ENCODE results near the gene GNLY.

The GNLY gene

DNA sequence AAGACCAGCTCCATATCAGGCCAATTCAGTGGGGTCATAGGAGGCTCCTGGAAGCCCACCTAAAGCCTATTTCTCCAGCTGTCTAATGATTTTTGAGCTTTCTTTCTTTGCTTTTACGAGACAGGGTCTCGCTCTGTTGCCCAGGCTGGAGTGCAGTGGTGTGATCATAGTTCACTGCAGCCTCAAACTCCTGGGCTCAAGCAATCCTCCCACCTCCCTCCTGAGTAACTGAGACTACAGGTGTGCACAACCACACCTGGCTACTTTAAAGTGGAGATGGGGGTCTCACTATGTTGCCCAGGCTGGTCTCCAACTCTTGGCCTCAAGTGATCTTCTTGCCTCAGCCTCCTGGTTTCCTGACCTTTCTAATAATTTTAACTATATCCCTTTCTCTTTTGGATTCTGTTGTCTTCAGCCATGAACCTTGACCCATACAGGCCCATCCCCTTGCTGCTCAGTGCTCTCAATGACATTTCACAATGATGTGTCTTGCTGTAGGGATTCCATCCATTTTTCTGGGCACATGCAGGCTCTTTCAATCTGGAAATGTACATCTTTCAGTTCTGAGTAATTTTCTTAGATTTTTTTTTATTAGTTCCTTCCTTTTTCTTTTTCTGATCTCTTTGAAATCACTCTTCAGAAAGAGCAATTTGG is 29.7 kb downstream of the GNLY start:
- no peak for FAIRE-seq
- no peak for DNase-seq (ENCODE audit: low spot score)

DNA sequence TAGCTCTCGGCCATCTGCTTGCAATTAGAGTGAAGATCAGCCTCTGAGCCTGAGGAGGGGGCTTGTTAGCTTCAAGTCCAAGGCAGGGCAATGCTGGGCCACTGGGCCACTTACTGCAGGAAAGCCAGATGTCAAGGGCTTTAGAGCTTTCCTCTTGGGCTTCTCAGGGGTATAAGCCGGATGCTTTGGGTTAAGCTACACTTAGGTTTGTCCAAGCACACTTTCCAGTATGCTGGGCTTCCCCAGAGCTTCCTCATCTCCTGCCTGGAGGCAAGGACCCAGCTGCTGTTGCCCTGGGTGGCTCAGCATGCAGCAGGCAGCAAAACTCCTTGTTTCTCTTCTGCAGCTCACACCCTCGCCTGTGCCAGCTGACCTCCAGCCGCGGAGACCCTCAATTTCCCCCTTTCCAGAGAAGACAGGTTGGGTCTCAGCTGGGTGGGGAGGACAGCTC is 30.6 kb downstream of the GNLY start:
- DNase-seq (ENCODE audit: low spot score) (no peak), FAIRE-seq (no peak)

DNA sequence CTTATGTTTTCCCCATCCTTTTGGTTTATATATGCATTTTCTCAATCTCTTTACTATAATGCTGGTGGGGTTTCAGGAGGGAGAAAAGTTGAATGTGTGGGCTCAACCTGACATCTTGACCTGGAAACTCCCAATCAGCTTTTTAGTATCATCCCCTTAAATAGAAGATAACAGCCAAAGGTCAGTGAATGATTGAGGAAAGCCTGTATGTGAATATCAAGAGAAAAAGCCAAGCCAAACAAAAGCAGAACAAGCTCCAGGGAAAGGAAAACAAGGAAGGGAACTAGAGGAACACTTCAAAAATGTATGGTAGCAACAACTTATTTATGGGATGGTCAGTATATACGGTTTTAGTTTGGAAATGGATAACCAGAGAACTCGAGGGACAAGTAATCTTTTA is 31.3 kb downstream of the GNLY start:
- FAIRE-seq: no peak

DNA sequence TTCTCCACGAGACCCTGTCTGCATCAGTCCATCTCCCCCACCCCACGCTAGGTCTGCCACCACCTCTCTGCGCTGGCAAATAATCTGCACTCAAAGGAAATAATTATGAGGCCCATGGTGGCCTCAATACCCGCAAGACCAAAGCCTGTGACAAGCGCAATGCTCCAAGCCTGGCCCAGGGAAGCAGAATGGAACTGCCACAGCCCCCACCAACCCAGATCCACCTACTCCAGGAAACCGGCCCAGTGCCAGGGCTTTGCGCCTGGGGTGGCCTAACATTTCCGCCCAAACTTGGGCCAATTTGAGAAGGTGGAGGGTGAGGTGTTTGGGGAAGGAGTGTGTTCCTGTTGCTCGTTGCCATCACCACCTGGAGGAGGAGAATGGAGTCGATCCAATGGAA is 33.6 kb downstream of the GNLY start:
- DNase-seq (ENCODE audit: low spot score): no peak
- no peak for FAIRE-seq

More for the DNA sequence above, 31.3 kb downstream of the GNLY start:
- DNase-seq (ENCODE audit: low spot score): no peak

DNA sequence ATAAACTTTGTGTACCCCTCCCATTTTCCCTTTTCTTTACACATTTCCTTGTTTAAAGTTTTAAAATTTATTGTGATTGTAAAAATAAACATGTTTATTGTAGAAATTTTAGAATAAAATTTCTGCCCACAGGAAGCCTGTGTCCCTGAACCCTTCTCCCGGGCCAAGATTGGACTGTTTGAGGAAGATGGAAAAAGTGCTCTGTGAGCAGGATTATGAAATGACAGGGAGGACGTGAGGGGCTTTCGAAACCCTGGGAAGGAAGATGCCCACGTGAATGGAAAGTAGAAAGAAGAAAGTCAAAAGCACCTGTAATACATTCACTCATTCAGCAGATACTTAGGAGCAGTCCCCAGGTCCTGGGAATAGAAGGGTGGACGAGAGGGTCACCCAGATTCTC is 34.2 kb downstream of the GNLY start:
- DNase-seq (ENCODE audit: low spot score): no peak
- FAIRE-seq: no peak

DNA sequence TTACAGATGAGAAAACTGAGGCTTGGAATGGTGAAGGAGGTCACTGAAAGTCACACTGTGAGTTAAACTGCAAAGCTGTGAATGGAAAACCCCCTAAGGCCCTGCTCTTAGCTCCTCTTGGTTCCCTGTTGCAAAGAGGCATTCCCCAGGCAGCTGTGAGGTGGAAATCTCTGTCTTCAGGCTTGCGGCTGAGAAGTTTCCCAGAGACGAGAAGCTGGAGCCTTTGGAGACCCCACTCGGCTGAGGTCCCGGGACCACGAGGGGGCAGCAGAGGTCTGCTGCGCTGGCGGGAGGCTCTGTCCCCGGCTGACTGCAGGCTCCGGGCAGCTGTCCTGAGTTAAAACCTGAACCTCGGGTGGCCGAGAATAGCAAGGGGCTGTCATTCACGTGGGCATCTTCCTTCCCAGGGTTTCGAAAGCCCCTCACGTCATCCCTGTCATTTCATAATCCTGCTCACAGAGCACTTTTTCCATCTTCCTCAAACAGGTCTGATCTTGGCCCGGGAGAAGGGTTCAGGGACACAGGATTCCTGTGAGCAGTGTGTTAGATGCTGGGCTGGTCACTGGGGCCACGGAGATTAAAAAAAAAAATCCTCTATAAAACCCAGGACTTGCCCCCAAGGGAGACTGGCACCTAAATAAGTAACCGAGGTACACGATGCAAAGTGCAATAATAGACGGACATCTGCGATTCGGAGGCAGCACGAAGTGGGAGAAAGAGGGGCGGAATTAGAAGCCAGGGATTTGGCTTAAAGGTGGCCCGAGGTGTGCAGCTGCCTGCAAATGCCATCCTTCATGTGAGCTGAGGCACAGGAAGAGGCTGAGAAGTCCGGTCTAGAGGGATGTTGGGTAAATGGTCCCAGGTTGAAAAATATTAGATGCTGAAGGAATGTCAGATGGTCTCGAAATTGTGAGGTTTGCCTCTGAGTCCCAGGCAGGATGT is 35.0 kb downstream of the GNLY start:
- FAIRE-seq (peak; percentile 27), DNase-seq (ENCODE audit: low spot score) (peak; percentile 72)

DNA sequence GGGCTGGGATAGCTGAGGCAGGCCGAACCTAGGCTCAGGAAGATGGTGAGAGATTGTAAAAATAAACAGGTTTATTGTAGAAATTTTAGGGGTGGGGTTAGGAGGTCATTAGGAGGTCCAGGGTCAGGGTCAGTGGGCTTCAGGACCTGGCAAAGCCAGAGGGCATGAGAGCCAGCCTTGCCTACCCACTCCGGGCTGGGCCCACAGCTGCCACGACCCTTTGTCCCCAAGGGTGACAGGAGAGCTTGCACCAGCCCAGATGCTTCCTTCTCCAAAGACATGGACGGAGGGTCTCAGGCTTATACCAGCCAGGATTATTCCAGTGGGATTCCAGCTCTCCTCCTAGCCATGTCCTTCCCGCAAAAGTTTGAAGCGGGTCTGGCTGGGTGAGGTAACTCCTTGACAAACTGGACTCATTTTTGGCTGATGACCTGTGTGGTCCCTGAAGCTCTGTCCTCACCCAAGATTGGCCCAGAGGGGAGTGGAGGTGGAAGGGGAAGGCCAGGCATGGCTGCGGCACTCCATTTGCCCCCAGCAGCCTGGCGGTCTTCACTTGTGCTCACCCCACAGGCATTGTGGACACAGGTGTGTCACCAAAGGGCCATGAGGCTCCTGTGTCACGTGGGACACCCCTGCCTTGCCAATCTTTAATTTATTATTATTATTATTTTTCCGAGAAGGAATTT is 35.8 kb downstream of the GNLY start:
- no peak for DNase-seq (ENCODE audit: low spot score)
- FAIRE-seq: no peak

DNA sequence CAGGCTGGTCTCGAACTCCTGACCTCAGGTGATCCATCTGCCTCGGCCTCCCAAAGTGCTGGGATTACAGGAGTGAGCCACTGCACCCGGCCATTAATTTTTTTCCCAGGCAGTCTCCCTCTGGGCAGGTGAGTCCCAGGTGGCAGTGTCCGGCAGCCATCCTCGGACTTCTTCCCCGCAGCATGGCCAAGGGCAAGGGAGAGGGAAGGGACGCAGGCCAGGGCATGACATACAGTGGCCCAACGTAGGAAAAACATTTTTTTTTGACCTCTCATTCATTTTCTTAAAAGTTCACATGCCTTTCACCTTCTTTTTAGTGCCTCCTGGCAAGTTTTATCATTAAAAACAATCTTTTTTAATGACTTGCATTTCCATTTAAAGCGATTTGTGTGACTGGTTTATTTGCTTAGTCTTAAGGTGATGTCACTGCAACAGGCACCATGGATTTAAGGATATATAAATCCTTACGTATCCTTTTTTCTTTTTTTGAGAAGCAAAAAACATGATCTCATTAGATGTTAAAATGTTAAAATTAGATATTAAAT is 36.6 kb downstream of the GNLY start:
- no peak for FAIRE-seq
- DNase-seq (ENCODE audit: low spot score): no peak

DNA sequence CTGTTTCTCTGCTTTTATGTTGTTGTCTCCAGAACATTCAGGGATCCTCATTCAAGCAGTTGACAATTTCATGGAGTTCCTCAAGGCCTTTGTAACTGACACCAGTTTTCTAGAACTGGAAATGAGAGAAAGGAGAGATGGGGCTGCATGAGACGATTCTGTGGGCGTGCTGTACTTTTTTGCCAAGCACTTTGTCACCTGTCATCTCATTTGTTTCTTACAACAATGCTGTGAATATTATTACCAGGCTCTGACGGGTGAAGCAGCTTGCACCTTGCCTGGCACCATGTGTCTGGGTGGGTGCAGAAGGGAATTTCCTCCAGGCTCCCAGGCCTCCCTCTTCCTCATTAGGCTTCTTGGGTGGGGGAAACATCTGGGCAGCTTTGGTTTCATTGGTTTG is 37.4 kb downstream of the GNLY start:
- no peak for DNase-seq (ENCODE audit: low spot score)
- no peak for FAIRE-seq

DNA sequence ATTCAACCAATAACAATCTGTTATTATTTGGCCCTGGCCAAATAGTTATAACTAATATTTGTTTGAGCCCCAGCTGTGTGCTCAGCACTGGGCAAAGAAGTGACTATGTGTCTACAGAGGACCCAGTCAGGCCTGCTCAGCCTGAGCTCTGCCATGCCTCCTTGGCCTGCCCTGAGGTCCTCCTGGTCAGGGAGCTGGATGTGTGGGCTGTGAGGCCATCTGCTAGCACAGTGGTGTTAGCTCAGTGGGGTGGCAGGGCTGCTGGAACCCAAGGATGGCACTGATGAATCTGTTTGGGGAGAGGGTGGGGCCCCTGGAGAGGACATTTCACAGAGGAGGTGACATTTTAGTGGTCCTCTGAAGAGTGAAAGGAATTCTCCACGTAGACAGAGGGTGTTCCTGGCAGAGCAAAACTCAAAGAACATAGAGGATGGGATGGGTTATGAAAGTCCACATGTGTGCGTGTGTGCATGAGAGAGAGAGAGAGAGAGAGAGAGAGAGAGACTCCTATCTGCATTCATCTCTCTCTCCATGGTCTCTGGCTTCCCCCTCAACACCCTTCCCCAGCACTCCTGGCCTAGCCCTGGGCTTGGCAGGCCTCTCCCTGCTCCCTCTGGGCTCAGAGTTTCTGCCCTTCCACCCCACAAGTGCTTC is 38.4 kb downstream of the GNLY start:
- FAIRE-seq (no peak), DNase-seq (ENCODE audit: low spot score) (no peak)

DNA sequence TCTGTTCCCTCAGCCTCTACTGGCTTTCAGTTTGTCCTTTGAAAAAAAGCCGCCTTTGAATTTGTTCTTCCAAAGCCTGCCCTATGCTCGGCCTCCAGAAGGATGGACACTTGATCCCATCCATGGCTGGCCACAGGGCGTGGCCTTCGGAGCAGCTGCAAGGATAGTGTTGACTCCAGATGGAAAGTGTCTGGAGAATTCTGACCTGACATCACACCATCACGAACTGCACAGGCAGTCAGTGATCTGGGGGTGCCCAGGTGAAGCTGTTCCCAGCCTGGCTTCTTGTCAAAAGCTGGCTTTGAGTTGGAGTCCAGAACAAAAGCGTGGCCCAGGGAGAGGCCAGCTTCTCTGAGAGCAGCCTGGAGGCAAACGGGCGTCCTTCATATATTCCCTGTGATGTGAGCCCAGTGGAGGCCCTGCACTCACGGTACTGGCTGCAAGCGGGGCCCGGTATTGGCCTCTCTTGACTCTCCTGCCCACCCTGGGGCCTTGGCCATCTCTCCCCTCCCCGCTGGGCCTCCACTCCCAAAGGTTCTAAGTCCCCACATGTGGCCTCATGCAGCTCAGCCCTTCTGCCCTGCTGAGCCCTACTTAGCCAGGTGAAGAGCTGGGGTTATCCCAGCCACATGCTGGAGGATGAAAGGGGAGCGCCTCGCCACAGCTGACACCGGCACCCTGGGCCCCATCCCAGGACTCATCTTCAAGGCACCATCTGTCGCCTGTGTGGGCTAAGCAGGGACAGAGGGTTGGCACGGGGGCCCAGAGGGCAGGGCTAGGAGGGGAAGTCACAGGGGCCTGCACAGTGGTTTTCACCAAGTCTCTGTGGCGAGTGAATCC is 39.2 kb downstream of the GNLY start:
- FAIRE-seq (no peak), DNase-seq (ENCODE audit: low spot score) (no peak)

DNA sequence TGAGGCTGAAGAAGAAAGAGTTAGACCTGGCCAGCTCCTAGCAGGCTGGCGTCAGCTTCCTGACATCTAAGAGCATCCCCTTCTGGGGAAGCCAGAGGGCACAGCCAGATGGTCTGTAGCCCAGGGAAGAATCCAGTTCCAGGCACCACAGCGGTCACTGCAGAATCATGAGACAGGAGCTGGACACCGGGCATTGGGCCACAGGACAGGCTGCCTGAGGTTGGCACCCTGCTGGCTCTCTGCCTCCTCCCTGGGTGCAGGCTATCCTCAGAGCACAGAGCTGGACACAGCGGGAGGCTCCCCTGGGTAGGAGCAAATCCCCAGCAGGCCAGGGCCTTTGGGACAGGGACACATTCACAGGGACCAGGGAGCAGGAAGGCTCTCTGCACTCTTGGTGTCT is 39.9 kb downstream of the GNLY start:
- FAIRE-seq (no peak), DNase-seq (ENCODE audit: low spot score) (no peak)

DNA sequence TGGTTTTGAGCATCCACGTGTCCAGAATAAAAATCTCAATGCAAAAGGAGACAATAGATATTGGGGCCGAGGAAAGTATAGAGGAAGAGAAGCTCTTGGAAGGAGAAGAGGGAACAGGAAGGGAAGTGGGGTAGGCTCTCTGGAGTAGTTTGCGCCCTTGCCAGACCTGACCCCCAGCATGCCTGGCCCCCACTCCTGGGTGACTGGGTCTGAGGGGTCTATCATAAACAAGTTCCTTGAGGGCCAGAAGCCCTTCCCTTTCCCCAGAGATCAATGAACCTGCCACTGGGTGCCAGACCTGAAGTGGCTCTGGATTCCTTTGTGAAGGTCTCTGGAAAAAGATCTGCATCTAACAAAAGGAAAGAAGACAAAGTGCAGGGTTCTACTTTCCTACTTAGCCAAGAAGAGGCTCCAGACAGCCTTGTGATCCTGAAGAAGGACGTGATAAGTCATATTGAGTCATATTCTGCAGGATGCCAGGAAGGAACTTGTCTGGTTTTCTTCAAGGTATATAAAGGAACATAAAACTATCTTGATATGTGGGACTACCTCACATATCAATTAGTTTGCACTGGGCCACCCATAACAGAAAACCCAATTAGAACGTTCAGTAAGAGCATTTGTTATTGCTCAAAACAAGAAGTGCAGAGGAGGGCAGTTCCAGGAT is 40.9 kb downstream of the GNLY start:
- DNase-seq (ENCODE audit: low spot score): peak; percentile 54

DNA sequence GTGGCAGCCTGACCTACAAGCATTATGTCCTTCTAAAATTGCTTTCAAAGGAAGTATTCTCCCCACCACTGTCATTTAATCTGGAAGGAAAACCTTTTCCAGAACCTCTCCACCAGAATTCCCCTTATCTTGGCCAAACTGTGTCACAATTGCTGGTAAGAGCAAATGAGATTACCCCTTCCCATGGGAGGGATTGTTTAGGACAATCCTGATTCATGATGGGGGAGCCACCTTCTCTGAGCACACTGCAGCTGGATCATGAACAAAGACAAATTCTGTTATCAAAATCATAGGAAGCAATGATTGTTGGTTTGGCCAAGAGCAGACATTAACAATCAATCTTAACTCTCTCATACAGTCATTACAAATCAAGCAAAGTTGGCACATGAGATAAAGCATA is 41.5 kb downstream of the GNLY start:
- no peak for FAIRE-seq
- DNase-seq (ENCODE audit: low spot score): no peak

More for the DNA sequence above, 40.9 kb downstream of the GNLY start:
- peak; percentile 65 for FAIRE-seq

DNA sequence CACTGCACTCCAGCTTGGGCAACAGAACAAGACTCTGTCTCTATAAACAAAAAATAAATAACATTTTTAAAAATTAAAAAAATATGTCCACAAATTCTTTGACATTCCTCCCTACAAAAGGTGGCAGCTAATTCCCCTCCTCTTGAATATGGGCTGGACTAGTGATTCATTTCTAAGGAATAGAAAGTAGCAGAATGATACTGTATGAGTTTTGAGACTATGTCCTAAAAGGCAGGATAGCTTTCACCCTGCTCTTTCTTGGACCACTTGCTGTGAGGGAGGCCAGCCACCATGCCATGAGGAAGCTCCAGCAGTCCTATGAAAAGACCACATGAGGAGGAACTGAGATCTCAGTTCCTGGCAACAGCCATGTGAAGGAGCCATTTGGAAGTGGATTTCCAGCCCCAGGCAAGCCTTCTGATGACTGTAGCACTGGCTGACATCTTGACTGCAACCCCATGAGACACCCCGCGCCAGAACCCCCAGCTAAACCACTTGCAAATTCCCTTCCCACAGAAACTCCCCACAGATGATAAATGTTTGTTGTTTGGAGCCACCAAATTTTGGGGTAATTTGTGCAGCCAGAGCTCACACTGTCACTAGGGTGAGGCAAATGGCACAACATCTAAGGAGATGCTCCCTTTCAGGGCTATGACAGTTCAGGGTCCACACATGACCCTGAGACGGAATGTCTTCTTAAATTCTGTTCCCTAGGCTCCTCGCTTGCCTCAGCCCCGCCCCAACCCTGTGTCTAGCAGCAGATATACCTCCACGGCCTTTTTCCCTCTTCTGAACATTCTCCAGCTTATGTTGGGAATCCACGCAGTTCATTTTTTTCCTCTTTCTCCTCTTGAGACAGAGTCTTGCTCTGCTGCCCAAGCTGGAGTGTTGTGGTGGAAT is 42.5 kb downstream of the GNLY start:
- DNase-seq (ENCODE audit: low spot score) (no peak), FAIRE-seq (no peak)

DNA sequence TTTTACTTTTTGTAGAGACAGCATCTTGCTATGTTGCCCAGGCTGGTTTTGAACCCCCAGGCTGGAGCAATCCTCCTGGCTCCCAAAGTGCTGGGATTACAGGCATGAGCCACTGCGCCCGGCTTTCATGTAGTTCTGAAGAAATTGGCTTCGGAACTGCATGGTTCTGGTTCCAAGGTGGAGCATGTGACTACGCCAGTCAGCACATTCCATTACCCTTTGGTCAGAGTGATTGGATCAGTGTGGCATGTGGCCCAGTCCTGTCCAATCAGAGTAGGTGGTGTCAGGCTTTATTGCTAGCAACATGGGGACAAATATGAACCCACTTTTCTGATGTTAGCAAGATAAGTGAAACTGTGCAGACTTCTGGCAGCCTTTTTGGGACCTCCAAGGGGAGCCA is 43.3 kb downstream of the GNLY start:
- peak; percentile 83 for DNase-seq (ENCODE audit: low spot score)
- FAIRE-seq: no peak

DNA sequence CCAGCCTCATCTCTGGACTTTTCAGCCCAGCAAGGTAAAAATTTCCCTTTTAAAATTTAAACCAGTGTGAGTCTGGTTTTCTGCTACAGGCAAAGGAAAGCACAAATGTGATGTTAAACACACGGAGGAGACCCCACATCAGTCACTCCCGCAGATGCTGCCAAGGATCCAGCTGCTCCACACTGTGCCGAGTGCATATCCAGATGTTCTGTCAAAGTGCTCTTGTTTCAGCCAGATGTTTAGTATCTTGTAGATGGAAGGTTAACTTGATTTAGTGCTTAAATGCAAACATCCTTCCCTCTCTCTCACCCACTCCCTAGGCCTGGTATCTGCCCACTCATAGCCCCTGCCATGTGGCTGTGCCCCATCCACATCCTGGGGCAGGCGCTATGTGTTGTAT is 43.8 kb downstream of the GNLY start:
- FAIRE-seq: no peak
- DNase-seq (ENCODE audit: low spot score): no peak

DNA sequence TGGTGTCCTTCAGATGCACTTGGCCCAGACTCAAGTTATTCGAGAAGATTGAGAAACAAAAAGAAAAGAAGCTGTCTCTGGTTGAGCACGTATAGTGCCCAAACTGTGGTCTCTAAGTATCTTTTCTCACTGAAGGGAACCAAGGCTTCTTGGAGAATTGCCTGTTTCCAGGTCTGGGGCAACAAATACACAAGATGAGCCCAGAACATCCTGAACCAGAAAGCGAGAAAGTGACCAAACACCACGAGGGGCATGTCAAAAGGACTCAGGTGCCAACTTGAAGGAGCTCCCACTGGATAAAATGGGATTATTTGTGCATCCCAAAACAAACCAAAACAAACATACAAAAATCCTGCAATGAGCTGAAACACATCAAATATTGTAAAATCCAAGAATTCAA is 46.0 kb downstream of the GNLY start:
- no peak for DNase-seq (ENCODE audit: low spot score)
- FAIRE-seq: no peak
